AG10803 (cell line): ENCODE results near the gene ARHGAP19.

ENCODE experiments used
- DNase-seq: peaks from one replicate; pipeline ENCODE4 v3.0.0; 2010; ENCODE audit warnings: low read depth
- H3K4me3 ChIP-seq: 2 replicates; pipeline ENCODE4 v1.5.1; 2011; ENCODE audit warnings: mild to moderate bottlenecking, low read length, control low read depth
- CTCF ChIP-seq: conservative IDR thresholded peaks from 2 replicates; pipeline ENCODE4 v1.5.1; 2011; ENCODE audit warnings: mild to moderate bottlenecking, low read length, control low read depth, inconsistent platforms

The ARHGAP19 gene

DNA sequence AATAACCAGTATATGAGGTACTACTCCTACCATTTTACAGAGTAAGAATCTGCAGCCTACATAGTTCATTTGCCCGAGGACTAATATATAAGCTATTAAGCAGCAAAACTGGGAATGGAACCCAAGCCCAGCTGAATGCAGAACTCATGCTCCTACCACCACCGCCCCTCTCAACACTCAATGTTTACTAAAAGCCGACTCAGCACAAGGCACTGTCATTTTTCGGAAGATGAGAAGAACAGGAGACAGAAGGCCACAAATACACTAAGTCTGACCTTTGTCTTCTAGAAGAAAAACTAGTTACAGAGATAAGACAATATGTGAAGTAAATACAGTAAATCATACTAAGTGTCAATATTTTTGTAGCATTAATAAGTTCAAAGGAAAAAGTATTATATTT lies 66.0 kb downstream of the ARHGAP19 start:
- H3K4me3 ChIP-seq: no peak overlapping the region
- no peak for TF ChIP-seq CTCF
- DNase-seq: no peak

GRCh38 chr10:97224483-97225435 lies 67.7 kb downstream of the ARHGAP19 start:
- H3K4me3 ChIP-seq: no peak overlapping the region
- TF ChIP-seq CTCF: no peak
- no peak for DNase-seq

DNA sequence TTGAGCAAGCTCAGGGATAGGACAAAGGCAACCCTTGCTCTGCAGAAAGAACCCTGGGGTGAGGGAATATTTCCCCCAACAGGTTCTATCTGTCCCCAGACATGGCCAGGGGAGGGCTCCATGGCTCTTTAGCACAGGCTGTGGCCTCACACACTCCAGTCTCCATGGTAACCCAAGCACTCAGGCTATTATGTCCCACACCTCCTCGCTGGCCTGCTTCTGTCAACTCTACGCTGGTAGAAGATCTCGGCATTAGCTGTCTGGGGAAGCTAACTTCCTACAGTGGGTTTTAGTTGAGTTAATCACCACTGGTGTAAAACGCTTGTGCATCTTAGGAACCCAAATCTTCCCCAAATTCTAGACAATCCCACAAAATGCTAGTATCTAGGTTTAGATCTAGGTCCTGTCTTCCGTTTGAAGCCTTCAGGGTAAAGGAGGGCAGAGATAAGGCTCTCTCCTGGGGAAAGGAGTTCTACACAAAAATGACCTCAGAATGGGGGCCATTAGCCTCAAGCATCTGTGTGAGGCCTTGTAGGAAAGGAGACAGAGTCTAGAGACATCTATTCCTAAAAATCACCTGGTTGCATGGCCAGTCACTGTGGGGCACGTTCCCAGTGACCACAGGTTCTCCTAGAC lies 70.0 kb downstream of the ARHGAP19 start:
- no peak for DNase-seq
- TF ChIP-seq CTCF: no peak

DNA sequence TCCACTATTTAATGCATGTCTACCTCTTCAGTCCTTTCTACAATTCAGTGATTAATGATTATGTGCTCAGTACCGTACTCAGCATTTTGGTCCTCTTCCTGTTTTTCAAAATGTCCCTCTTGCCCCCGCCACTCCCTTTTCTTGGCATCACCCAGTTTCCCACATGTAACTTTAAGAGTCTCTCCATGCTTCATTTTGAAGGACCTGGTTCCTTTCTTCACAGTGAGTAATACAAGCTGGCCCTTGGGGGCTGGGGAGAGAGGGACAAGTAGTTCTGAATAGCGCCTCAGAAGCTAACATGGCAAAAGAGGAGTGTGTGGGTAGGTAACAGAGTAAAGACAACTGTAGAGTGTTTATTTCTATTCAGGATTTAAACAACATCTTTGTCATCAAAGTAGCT lies 72.1 kb downstream of the ARHGAP19 start:
- TF ChIP-seq CTCF: no peak
- H3K4me3 ChIP-seq: no peak overlapping the region
- DNase-seq: no peak

More for the DNA sequence above, 70.0 kb downstream of the ARHGAP19 start:
- no peak overlapping the region for H3K4me3 ChIP-seq

GRCh38 chr10:97217299-97217698 lies 75.1 kb downstream of the ARHGAP19 start:
- no peak for TF ChIP-seq CTCF
- DNase-seq: peak; percentile 37
- no peak overlapping the region for H3K4me3 ChIP-seq

DNA sequence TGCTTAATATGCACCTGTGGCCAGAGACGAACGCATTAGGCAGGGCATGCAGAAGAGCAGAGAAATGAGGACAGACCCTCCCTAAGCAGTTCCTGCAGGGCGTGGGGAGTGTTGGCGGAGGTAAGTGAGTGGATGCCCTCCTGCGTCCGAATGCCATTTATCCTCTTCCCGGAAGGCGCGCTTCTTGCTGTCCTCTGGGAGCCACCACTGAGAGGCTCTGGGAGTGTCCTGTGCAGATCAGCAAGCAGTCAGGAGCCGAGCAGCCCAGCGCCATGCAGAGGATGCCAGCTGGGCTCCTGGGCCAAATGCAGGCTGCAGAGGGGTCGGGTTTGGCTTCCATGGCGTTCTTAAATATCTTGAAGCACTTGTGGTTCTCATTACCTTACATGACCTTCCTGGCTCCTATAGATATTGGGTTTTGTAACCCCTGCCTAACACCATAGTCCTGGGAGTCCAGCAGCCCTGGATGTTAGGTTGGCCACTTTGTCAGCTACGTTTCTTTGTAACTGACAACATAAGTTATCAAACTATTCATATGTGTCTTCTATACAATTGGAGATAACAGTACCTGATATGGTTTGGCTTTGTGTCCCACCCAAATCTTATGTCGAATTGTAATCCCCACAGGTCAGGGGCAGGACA lies 76.7 kb downstream of the ARHGAP19 start:
- H3K4me3 ChIP-seq: no peak overlapping the region
- TF ChIP-seq CTCF: no peak
- DNase-seq: no peak
